HG03060 (cell line): Measurements from ENCODE around the gene CHRNA1.

Experiments used
- ATAC-seq: cut with Tn5 transposase; IDR thresholded peaks from one replicate; pipeline ENCODE4 v1.9.1; 2021; ENCODE audit warnings: low read depth, moderate number of reproducible peaks; ENCODE audit not compliant: unreplicated experiment

Gene CHRNA1

GRCh38 chr2:174764280-174765255 is at the start of gene CHRNA1:
Gene CHRNA1, minus strand, starts transcription at chr2:174764472. Its CDS starts 78 bp downstream, at chr2:174764394.
- ATAC-seq, result peak; percentile 68

GRCh38 chr2:174812037-174812436 is 47.8 kb upstream of the CHRNA1 start:
- ATAC-seq, result no peak

DNA sequence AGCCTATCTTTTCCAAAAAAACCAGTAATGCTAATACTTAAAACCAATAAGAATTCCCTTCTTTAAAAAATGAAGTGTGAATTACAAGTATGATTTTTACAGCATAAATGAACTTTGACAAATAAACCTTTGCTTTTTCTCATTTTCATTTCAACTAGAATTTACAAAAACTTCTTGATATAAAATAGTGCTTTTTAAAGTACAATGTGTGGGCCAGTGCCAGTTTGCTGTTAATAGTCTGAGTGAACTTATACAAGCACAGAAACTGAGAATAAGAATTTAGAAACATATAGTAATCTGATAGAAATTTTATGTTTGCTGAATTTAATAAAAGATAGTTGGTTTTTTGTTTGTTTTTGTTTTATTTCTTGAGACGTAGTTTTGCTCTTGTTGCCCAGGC is 43.7 kb upstream of the CHRNA1 start:
- ATAC-seq, result no peak

DNA sequence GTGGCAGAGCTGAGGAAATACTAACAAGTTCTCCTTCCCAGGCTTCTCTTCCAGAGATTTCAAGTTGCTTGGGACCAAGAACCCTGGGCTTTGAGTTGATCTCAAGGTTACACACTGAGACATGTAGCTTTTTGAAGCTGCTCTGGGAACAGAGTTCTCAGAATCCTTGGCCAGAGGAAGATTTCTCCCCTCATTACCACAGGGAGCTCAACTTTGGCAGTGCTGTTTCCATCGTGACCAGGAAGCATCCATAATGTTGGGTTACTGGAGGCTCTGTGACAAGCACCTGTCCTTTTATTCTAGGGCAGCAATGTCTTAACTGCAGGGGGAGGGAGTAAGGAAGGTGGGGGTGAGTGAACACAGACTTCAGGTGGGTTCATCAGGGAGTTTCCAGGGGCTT is 41.5 kb upstream of the CHRNA1 start:
- ATAC-seq, result no peak

DNA sequence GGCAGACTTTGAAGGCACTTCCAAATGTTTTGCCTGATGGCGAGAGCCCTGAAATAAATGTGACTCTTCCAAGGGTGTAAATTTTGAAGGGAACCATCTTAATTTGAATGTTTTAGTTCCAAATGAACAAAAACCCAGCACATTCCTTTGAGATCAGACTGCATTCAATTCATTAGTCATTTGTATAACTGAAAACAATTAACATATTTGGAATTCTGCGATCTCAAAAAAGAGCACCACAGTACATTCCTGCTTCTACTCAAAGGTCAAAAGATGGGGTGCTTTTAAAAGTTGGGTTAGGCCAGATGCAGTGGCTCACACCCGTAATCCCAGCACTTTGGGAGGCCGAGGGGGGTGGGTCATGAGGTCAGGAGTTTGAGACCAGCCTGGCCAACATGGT is 38.2 kb upstream of the CHRNA1 start:
- ATAC-seq, result no peak

DNA sequence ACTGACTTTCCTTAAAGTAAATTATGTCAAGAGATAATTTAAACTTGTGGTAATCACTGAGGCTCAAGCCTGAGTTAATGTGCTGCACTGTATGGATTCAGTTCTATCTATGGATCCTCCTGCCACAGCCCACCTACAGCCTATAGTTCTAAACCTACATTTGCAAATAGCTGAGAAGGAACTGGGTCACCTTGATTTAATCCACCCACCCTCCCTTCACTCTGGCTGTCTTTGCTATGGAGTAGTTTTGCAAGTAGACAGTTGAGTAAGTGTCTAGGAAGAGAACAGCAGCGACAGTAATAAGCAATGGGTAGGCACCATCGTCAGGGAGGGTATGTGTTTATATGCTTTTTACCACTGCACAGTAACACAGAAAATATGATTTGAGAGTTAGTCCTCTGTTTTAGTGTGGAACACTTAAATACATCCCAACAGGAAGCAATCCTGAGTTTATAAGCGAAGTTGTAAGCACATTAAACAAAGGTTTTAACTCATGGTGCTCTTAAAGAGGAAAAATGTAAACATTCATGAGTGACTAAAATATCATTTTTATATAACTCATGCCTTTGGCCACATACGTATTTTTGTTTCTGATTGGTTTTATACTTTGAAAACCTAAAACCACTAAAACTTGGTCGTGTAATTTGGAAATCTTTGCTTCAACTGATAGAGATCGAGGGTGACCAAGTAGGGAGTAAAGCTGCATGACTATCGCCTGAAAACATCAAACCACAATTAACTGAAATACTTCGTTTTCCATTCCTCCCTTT is 36.3 kb upstream of the CHRNA1 start:
- no peak for ATAC-seq

DNA sequence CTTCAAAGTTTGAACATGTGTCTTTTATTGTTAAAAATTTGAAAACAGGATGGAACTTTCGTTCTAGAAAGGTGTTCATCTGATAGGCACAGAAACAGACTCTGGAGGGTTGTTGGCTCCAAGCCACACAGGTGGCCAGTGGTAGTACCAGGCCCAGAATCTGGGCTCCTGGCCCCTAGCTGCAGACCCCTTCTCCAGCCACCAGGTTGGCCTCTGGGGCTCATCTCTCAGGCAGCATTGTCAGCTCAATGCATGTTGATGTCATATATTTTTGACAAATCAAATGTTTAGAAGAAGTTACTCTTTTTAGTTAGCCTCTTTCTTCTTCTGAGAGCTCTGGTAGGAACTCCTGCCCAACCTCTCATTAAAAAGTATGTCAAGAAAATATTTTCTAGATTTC is 34.5 kb upstream of the CHRNA1 start:
- ATAC-seq, result no peak

DNA sequence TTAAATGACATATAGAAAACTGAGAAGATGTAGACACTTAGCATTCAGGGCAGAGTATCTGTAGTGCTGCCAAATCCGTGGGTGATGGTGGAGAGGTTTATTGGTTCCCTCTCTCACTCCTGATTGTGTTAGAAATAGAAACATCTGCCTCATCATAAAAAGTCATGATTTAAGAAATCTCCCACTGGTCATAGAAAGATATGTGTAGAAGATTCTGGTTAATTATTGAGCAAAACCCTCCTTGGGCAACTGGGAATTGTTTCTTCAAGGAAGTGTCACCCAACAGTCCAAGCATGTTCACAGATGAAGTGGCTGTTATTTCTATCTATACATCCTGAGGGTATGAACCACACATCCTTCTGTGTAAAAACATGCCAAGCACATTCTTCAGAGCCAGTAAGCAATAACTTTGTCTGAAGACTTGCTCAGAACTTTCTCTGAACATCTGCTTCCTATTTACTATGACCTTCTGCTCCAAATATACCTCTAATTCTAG is 33.6 kb upstream of the CHRNA1 start:
- no peak for ATAC-seq

DNA sequence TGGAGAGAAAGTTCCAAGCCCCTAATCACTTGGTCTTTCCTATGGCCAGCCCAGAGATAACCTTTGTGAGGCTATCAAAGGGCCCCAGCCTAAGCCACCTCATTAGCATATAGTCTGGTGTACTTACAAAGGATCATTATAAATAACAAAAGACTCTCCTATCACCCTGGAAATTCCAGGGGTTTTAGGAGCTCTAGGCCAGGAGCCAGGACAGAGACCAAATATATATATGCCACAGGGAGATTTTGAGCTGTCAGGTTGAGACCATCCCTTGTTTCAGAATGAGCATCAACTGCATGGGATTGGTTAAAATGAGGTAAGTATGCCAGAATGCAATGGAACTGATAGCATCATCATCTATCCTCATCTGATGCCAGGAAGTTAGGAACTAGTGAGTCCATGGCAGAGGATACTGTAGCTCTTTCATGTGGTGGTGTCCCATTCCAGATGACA is 32.1 kb upstream of the CHRNA1 start:
- ATAC-seq, result no peak

GRCh38 chr2:174794851-174795374 is 30.6 kb upstream of the CHRNA1 start:
- ATAC-seq, result no peak

DNA sequence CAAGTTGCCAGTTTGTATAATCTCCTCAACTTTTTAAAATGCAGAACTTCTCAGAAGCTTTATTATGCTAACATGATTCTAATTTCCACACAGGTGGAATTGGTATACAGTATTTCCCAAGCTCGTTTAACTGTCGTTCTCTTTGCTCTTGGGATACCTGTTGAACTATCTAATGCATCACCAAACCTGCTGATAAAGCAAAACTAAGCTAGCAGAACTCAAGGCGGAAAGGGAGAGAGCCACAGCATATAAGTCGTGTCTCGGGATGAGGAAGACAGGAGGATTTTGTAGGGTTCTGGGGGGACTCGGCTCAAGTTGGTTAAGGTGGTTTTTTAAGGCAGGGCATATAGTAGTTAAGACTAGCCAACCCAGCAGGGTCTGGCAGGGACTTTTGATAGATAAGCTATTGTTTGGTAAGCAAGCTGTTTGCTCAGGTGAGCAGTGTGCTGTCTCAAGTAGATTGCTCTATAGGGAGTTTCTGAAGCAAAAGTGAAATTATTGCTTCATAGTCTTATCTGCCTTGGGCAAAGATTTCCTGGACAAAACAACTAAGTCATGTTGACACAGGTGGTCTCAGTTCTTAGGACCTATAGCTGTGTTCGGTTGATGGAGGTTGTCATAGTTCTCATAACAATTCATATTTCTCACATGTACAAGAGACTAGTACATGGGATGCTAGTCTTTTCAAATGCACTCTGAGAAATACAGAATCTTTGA is 28.2 kb upstream of the CHRNA1 start:
- ATAC-seq, result no peak

- no peak for ATAC-seq
Observed at GRCh38 chr2:174791746-174792280, 27.5 kb upstream of the CHRNA1 start.

- ATAC-seq, result no peak
Observed at GRCh38 chr2:174791020-174791419, 26.7 kb upstream of the CHRNA1 start.

- no peak for ATAC-seq
Observed at GRCh38 chr2:174789001-174789400, 24.7 kb upstream of the CHRNA1 start.

DNA sequence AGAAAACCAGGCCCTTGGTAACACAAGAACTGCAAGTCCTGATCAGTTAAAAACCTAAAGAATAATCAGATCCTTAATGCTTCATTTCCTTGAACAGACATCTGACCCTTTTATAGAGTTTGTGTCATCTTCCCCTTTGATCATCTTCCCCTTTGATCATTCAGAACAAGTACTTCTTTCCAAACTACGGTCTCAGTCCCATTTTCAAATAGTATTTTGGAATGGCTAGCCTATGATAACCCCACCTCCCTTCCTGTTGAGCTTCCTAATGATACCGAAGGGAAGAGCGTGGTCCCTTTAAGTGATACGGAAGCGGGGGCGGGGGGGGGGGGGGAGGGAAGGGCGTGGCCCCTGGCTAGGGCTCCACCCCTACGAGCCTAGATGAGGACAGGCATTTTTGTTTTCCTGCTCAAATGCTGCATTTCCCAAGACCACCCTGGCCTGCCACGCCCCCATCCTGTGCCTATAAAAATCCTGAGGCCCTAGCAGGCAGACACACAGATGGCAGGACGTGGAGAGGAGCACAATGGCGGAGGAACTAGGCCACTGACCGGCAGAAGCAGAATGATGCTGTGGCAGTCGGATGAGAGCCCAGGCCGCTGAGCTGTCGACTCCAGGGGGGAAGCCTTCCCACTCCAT is 24.1 kb upstream of the CHRNA1 start:
- no peak for ATAC-seq

DNA sequence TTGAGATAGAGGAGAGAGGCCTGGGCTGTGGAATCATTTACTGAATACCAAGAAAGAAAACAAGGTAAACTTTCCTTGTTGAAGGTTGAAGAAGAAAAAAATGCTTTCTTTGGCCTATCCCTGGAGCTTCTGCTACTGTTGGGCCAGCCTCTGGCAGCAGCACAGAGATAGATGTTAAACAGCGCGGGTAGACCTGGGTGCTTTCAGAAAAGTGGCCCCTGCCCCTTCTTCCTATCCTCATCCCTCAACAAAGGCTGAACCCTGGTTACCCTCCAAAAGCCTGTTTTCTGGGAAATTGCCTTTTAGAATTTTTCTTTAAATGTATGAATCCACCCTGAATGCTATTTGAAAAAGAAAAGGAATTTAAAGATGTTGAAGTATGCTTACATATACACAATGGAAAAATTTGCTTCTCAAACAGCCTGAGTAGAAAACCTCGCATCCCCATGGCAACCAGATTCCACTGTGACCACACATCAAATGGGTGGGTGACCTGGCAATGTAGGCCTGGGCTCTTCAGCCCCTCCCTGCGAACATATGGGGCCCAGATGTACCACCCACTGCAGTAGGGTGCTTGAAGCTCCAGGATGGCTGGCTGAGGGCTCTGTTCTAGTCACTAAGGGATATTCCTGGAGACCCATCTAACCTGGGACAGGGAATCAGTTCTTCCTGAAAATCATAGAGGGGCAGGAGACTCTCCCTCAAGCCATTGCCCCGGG is 23.4 kb upstream of the CHRNA1 start:
- ATAC-seq, result no peak

- ATAC-seq, result no peak
Observed at GRCh38 chr2:174786066-174786725, 21.9 kb upstream of the CHRNA1 start.

DNA sequence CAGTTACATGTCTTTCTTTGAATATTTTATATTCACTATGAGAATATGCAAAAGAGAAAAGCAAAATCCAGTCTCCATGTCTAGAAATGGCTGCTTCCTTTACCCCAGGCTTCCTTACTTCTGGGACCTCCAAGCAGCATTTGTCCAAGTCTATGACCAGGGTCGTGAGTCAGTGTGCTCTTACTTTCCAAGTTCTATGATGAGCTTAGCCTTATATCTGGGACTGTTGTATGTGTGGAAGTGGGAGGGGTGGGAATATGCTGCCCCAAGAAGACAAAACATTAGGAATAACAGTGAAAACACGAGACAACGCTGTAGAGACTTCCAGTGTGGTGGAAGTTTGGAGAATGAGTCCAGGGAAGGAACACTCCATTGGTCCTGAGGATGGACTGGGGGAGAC is 21.2 kb upstream of the CHRNA1 start:
- no peak for ATAC-seq
